Thymus (tissue), 11 donors: ENCODE results near the gene OR4D9. TPM values are rescaled to one million over a fixed set of nuclear protein-coding genes. Genes with fewer than 3 reads are reported as not detected.
A peak's percentile ranks its signal among the peaks of the same experiment; 100 is the strongest.
"Not testable (repeated sequence)": the region's sequence is repeated elsewhere in the genome, so short reads cannot be mapped to it uniquely, and the experiment has no call there.

Source experiments
- DNase-seq, 9 donors: peaks; one replicate each; pipeline ENCODE4 v3.0.0-alpha.2; 2013; ENCODE audit warnings: low spot score in 9 of 9, low read depth in 6 of 9, missing footprints in 1 of 9
- H3K27ac ChIP-seq, 2 donors: one replicate each; pipeline ENCODE4 v1.5.1; 2013; ENCODE audit warnings: control low read depth in 1 of 2, low read depth in 1 of 2, low read length in 1 of 2, mild to moderate bottlenecking in 1 of 2, moderate library complexity in 1 of 2
- H3K27me3 ChIP-seq, 2 donors: one replicate each; pipeline ENCODE4 v1.5.1; 2013; ENCODE audit warnings: low read length in 1 of 2; ENCODE audit not compliant: control insufficient read depth in 2 of 2, insufficient read depth in 1 of 2
- H3K36me3 ChIP-seq, 2 donors: one replicate each; pipeline ENCODE4 v1.5.1; 2013; ENCODE audit warnings: low read length in 1 of 2, mild to moderate bottlenecking in 1 of 2, moderate library complexity in 1 of 2; ENCODE audit not compliant: control insufficient read depth in 2 of 2, insufficient read depth in 2 of 2
- H3K4me1 ChIP-seq, 2 donors: one replicate each; pipeline ENCODE4 v1.5.1; 2013; ENCODE audit warnings: low read length in 2 of 2; ENCODE audit not compliant: control insufficient read depth in 2 of 2, insufficient read depth in 2 of 2
- H3K4me3 ChIP-seq, 2 donors: one replicate each; pipeline ENCODE4 v1.5.1; 2013; ENCODE audit warnings: low read length in 2 of 2, control low read depth in 1 of 2, mild to moderate bottlenecking in 1 of 2
- H3K9me3 ChIP-seq, 2 donors: one replicate each; pipeline ENCODE4 v1.5.1; 2013; ENCODE audit warnings: low read length in 1 of 2, mild to moderate bottlenecking in 1 of 2; ENCODE audit not compliant: control insufficient read depth in 2 of 2, insufficient read depth in 1 of 2
- WGBS: extraction: QIAGEN DNeasy Blood & Tissue Kit; methylation state at CpG from one replicate; pipeline ENCODE4 v1.1.7; 2013; 5-methylcytosine and 5-hydroxymethylcytosine counted together
- polyA plus RNA-seq: library from polyadenylated mRNA; stranded (reverse); fragments of 200-250 nt; gene quantifications from one replicate; pipeline ENCODE4 v1.2.3, GENCODE V29; 2013
- total RNA-seq: library from RNA; stranded (reverse); fragments of 120-200 nt; gene quantifications from one replicate; pipeline ENCODE4 v1.2.4, GENCODE V29; 2013
- donor health status: healthy.

Gene OR4D9
- total and polyA plus RNA-seq, 2 donors, result 0.02 TPM; not detected in 1

DNA sequence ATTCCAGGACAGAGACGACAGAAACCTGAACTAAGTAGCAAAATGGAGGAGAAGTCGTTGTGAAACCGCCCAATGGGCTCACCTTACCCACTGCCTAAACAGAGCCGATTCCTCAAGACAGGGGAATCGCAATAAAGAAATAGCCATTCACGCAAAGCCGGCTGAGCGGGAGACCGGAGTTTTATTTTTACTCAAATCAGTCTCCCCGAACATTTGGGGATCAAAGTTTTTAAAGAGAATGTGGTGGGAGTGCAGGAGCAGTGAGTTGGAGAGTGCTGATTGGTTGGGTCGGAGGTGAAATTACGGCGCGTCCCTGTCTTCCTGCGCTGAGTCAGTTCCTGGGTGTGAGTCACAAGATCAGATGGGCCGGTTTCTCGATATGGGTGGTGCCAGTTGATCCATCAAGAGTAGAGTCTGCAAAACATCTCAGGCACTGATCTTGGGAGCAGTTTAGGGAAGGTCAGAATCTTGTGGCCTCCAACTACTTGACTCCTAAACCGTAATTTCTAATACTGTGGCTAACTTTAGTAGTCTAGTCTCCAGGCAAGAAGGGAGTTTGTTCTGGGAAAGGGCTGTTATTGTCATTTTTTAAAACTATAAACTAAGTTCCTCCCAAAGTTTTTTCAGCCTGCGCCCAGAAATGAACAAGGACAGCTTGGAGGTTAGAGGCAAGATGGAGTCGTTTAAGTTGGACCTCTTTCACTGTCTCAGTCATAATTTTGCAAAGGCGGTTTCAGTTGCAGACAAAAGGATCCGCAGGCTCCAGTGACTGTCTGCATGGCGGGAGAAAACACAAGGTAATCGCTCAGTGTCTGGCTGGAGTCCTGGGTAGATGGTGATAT, 34.1 kb downstream of the OR4D9 start:
- Histone ChIP-seq H3K4me3 (no peak overlapping the region), H3K9me3 (no peaks in the 10 kb centered on the region), H3K4me1 (peaks cover 3 to 4% of the 10 kb centered on the region in 2 donors), H3K27ac (no peak overlapping the region), H3K36me3 (no peaks in the 10 kb centered on the region), H3K27me3 (no peaks in the 10 kb centered on the region)
- no peak for DNase-seq
- 97% methylated on average over 24 of the region's 24 CpGs for WGBS

DNA sequence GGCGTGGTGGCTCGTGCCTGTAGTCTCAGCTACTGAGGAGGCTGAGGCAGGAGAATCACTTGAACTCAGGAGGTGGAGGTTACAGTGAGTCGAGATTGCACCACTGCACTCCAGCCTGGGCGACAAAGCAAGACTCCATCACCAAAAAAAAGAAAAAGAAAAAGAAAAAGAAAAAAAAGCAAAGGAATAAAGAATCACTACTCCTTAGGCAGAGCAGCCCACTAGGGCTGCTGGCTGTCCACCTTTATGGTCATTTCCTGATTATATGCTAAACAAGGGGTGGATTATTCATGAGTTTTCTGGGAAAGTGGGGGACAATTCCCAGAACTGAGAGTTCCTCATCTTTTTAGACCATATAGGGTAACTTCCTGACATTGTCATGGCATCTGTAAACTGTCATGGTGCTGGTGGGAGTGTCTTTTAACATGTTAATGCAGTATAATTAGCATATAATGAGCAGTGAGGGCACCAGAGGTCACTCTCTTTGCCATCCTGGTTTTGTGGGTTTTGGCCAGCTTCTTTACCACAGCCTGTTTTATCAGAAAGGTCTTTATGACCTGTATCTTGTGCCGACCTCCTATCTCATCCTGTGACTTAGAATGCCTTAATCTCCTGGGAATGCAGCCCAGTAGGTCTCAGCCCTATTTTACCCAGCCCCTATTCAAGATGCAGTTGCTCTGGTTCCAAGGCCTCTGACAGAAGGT, 36.4 kb downstream of the OR4D9 start:
- H3K36me3 ChIP-seq, H3K4me3 ChIP-seq, H3K9me3 ChIP-seq, DNase-seq, H3K27ac ChIP-seq: not testable (repeated sequence)
- WGBS, result 97% methylated on average over 5 of the region's 5 CpGs
- peaks cover 3 to 22% of the 10 kb centered on the region in 2 donors for H3K27me3 ChIP-seq
- H3K4me1 ChIP-seq, result peaks cover 3 to 22% of the 10 kb centered on the region in 2 donors

DNA sequence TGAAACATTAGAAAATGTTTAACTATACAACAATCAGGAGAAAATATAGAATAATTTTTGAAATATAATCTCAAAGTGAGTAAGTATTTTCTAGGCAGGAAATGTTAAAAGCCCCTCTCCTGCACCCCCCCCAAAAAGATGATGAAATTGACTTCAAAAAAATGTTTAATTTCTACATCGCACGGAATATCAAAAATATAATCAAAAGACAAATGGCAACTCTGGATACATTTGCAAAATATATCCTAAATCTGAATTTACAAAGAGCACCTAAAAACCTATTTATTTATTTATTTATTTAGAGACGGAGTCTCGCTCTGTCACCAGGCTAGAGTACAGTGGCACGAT, 36.9 kb downstream of the OR4D9 start:
- H3K36me3 ChIP-seq, result no peaks in the 10 kb centered on the region
- 98% methylated on average over 5 of the region's 5 CpGs for WGBS
- no peak overlapping the region for H3K4me3 ChIP-seq
- peaks cover 3 to 28% of the 10 kb centered on the region in 2 donors for H3K27me3 ChIP-seq
- peaks cover 3 to 22% of the 10 kb centered on the region in 2 donors for H3K4me1 ChIP-seq
- no peaks in the 10 kb centered on the region for H3K9me3 ChIP-seq
- no peak for DNase-seq
- no peak overlapping the region for H3K27ac ChIP-seq

DNA sequence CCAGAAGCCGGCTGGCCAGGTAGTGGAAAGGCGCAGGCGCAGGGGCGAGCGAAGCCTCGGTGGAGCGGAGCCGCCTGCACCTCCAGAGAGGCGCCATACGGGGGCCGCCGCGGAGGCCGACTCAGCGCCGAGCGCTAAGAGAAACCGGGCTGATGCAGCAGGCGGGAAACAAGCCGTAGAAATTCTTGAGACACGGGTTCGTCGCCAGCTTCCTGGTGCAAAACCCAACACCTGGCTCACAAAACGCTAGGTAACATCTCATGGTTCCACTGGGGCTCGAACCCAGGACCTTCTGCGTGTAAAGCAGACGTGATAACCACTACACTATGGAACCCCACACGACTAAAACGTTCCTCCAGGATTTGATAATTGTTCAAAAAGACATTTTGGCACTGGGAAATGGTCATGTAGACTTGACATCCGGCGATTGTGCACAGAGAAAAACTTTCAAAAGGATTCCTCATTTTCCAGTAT, 39.1 kb downstream of the OR4D9 start:
- H3K36me3 ChIP-seq, result no peaks in the 10 kb centered on the region
- H3K27ac ChIP-seq, result peak overlapping the region; percentile 82 to 83
- H3K27me3 ChIP-seq, result peaks cover 3 to 45% of the 10 kb centered on the region in 2 donors
- WGBS, result under 1% methylated on average over 31 of the region's 31 CpGs
- H3K4me1 ChIP-seq, result peaks cover 3 to 22% of the 10 kb centered on the region in 2 donors
- peak overlapping the region; percentile 55 to 57 for H3K4me3 ChIP-seq
- DNase-seq, result peak; percentile 68 to 92 (median 77)
- no peaks in the 10 kb centered on the region for H3K9me3 ChIP-seq

DNA sequence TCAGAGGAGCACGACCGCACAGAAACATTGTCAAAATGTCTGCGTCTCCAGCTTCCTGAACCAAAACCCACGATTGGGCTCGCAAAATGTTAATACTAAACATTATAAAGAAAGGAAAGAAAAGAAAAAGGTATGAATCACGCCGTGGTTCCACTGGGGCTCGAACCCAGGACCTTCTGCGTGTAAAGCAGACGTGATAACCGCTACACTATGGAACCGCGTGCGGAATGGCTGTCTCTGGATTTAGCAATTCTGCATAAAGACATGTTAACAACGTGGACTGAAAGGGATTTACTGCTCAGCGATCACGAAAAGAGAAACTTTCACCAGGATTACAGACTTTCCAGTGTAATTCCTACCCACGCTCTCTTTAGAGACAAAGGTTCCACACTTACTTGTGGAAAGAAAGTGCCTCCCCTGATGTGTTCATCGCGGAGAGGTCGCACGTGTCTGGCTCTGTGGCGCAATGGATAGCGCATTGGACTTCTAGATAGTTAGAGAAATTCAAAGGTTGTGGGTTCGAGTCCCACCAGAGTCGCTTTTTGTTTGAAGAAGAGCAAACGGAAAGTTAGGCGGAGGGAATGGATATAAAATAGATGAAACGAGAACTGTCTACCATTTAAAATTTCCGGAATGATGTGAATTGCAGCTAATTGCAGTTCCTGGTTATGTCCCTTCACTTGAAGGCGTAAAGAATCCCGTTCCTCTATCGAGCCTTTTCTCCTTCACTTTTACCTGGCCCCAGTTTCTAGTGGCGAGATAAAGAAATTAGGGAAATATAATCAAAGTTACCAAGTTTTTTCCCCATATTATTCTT, 39.7 kb downstream of the OR4D9 start:
- no peaks in the 10 kb centered on the region for H3K9me3 ChIP-seq
- H3K36me3 ChIP-seq, result no peaks in the 10 kb centered on the region
- 2% methylated on average over 34 of the region's 34 CpGs for whole genome bisulfite sequencing
- H3K4me1 ChIP-seq, result peaks cover 5 to 28% of the 10 kb centered on the region in 2 donors
- H3K4me3 ChIP-seq, result peak overlapping the region; percentile 55 to 57
- DNase-seq, result peak; percentile 55 to 89 (median 62)
- H3K27me3 ChIP-seq, result peaks cover 10 to 52% of the 10 kb centered on the region in 2 donors
- H3K27ac ChIP-seq, result peak overlapping the region; percentile 82 to 83

DNA sequence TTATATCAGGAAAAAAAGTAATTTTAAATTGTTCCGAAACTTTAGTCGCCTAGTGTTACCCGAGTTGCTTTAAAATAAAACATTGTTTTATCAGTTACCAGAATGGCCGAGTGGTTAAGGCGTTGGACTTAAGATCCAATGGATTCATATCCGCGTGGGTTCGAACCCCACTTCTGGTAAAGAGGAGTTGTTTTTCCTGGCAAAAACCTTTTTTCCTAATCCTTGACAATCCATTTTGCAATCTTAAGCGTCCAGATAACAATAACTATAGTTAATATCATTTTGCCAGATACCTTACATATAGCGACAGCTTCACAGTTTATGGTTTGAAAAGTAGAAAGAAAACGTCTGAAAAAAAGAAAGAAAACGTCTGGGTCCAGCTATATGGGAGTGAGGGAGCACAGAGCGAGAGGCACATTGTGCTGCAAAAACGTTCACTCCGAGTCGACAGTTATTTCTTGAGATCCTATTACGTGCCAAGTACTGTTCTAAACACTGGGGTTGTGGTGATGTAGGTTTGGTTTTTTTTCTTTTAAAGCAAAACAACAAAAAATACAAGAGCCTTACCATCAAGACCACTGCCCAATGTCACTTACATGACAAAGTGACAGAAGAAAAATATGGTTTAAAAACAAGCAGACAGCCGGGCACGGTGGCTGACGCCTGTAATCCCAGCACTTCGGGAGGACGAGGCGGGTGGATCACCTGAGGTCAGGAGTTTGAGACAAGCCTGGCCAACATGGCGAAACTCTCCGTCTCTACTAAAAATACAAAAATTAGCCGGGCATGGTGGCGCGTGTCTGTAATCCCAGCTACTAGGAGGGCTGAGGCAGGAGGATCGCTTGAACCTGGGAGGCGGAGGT, 40.6 kb downstream of the OR4D9 start:
- WGBS, result 46% methylated on average over 30 of the region's 30 CpGs
- peaks cover 14 to 60% of the 10 kb centered on the region in 2 donors for H3K27me3 ChIP-seq
- no peak overlapping the region for H3K27ac ChIP-seq
- DNase-seq, result peak in 1 of 9 donors; percentile 37
- no peaks in the 10 kb centered on the region for H3K9me3 ChIP-seq
- no peaks in the 10 kb centered on the region for H3K36me3 ChIP-seq
- peaks cover 7 to 35% of the 10 kb centered on the region in 2 donors for H3K4me1 ChIP-seq
- peak overlapping the region; percentile 55 to 57 for H3K4me3 ChIP-seq

DNA sequence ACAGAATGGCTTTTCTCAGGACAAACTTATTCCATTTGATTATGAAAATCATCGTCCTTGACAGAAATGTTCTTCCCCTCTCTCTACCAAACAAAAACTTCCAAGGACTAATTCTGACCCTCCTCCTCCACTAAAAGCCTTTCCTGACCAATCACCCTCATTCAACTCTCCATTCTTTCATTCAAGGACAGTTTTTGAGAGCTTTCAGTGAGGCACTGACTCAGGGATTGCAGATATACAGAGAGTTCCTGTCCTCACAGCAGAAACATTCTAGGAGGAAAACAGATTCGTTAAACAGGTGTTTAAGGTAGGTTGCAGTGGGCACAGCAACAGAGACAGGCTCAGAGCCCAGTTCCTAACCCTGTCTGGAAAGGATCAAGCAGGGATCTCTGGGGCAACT, 41.5 kb downstream of the OR4D9 start:
- peaks cover 14 to 70% of the 10 kb centered on the region in 2 donors for H3K27me3 ChIP-seq
- DNase-seq, result no peak
- no peaks in the 10 kb centered on the region for H3K36me3 ChIP-seq
- no peak overlapping the region for H3K27ac ChIP-seq
- H3K4me3 ChIP-seq, result no peak overlapping the region
- H3K4me1 ChIP-seq, result peaks cover 7 to 41% of the 10 kb centered on the region in 2 donors
- 77% methylated on average over 2 of the region's 2 CpGs for WGBS
- H3K9me3 ChIP-seq, result no peaks in the 10 kb centered on the region

DNA sequence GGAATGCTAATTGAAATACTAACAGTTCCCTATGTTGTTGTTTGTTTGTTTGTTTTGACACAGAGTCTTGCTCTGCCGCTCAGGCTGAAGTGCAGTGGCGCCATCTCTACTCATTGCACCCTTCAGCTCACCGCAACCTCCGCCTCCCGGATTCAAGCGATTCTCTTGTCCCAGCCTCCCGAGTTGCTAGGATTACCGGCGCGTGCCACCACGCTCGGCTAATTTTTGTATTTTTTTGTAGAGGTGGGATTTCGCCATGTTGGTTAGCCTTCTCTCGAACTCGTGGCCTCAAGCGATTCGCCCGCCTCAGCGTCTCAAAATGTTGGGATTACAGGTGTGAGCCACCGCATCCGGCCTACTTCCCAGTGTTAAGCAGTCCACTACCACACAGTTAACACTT, 42.0 kb downstream of the OR4D9 start:
- no peaks in the 10 kb centered on the region for H3K9me3 ChIP-seq
- no peak for DNase-seq
- no peaks in the 10 kb centered on the region for H3K36me3 ChIP-seq
- H3K27me3 ChIP-seq, result peaks cover 19 to 75% of the 10 kb centered on the region in 2 donors
- no peak overlapping the region for H3K27ac ChIP-seq
- no peak overlapping the region for H3K4me3 ChIP-seq
- peaks cover 7 to 46% of the 10 kb centered on the region in 2 donors for H3K4me1 ChIP-seq
- WGBS, result 98% methylated on average over 21 of the region's 21 CpGs
